Activated T-helper 9 cell treated with anti-CD3 and anti-CD28 coated beads, Interleukin-2, amount 50 U/mL, for 16 hours (primary cell): ENCODE data around the gene ABCB11.
"Not testable (repeated sequence)": the region's sequence is repeated elsewhere in the genome, so short reads cannot be mapped to it uniquely, and the experiment has no call there.

Experiments
- DNase-seq: peaks from one replicate; pipeline ENCODE4 v3.0.0-alpha.2; 2020; ENCODE audit warnings: low read depth

The ABCB11 gene

GRCh38 chr2:168889635-168890005 is 141.5 kb downstream of the ABCB11 start:
- no peak for DNase-seq

DNA sequence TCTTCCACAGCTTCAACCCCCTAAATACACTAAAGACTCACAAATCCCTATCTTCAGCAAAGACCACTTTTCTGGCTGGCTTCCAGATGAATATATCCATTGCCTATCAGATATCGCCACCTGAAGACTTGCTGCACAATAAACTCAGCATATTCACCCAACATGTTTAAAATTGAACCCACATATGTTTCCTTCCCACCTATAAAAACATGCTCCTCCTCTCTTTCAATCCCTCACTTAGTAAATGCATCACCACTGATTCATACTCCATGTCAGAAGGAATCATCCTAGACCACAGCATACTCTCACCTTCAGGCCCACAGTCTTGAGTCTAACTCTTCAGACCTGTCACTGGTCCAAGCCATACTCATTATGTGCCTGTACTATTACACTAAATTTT is 146.1 kb downstream of the ABCB11 start:
- DNase-seq = no peak

DNA sequence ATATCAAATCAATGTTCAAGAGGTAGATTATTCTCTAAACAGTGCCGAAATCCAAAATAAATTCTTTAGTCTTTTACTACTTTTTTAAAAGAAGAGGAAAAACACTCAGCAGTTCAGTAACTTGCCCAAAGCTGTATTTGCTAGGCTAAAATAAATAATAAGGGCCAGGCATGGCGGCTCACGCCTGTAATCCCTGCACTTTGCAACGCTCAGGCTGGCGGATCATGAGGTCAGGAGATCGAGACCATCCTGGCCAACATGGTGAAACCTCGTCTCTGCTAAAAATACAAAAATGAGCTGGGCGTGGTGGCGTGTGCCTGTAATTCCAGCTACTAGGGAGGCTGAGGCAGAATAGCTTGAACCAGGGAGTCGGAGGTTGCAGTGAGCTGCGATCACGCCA is 149.0 kb downstream of the ABCB11 start:
- not testable (repeated sequence) for DNase-seq

- DNase-seq = no peak
Measured at GRCh38 chr2:168874368-168875054, 156.6 kb downstream of the ABCB11 start.

DNA sequence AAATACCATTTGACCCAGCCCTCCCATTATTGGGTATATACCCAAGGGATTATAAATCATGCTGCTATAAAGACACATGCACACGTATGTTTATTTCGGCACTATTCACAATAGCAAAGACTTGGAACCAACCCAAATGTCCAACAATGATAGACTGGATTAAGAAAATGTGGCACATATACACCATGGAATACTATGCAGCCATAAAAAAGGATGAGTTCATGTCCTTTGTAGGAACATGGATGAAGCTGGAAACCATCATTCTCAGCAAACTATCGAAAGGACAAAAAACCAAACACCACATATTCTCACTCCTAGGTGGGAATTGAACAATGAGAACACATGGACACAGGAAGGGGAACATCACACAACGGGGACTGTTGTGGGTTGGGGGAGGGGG is 160.3 kb downstream of the ABCB11 start:
- not testable (repeated sequence) for DNase-seq
